Adrenal gland (tissue), 12 donors: ENCODE results near the gene NOB1. TPM values are rescaled to one million over a fixed set of nuclear protein-coding genes. Genes with fewer than 3 reads are reported as not detected.

Experiments
- DNase-seq, 7 donors: peaks; one replicate each; pipeline ENCODE4 v3.0.0-alpha.2; 2019 to 2020
- H3K27ac ChIP-seq, 5 donors: fragments of 200-600 bp; sonication (generic) in 4 of 5; 1 replicate in 3 of 5; 2 replicates in 2 of 5; pipeline versions ENCODE4 v1.5.1 to v1.8.0; 2016 to 2020; ENCODE audit warnings: mild to moderate bottlenecking in 1 of 5
- H3K27me3 ChIP-seq: fragments of 200-600 bp; 2 replicates; pipeline ENCODE4 v1.8.0; 2021
- H3K36me3 ChIP-seq, 2 donors: fragments of 200-600 bp; replicated peaks in 1 of 2; 1 replicate in 1 of 2; 2 replicates in 1 of 2; pipeline versions ENCODE4 v1.5.1 to v1.8.0; 2018 to 2022
- H3K4me1 ChIP-seq, 2 donors: fragments of 200-600 bp; replicated peaks in 1 of 2; 1 replicate in 1 of 2; 2 replicates in 1 of 2; pipeline versions ENCODE4 v1.5.1 to v1.8.0; 2018 to 2021
- H3K4me3 ChIP-seq, 4 donors: fragments of 200-600 bp; sonication (generic) in 3 of 4; one replicate each; pipeline ENCODE4 v1.5.1; 2016 to 2018
- H3K9me3 ChIP-seq, 3 donors: fragments of 200-600 bp; sonication (generic) in 1 of 3; replicated peaks in 1 of 3; 1 replicate in 2 of 3; 2 replicates in 1 of 3; pipeline versions ENCODE4 v1.5.1 to v1.8.0; 2016 to 2021
- POLR2A ChIP-seq, 2 donors: fragments of 450-650 bp; IDR thresholded peaks; one replicate each; pipeline ENCODE4 v1.6.1; 2017; ENCODE audit warnings: antibody characterized with exemption in 2 of 2, mild to moderate bottlenecking in 2 of 2, moderate library complexity in 1 of 2
- WGBS, 4 donors: extraction: QIAGEN DNeasy Blood & Tissue Kit in 2 of 4; methylation state at CpG; one replicate each; pipeline versions ENCODE4 v1.1.5 to v1.1.7; 2013 to 2017; 5-methylcytosine and 5-hydroxymethylcytosine counted together
- intact Hi-C, 2 donors: fragments of 100-400 bp; cut with DNase I; formaldehyde crosslinking; loops; one replicate each; pipeline versions ENCODE4 v1.14.1 to v1.15.0; 2022 to 2023
- polyA plus RNA-seq, 3 donors: library from polyadenylated mRNA; stranded (reverse); fragments of 200-250 nt in 2 of 3; fragments of 350-450 nt in 1 of 3; fragmentation: Illumina TruSeq in 1 of 3; extraction: RNeasy Lipid Tissue Mini Kit (QIAGEN cat#74804) in 1 of 3; gene quantifications; one replicate each; pipeline ENCODE4 v1.2.3, GENCODE V29; 2013 to 2014
- total RNA-seq, 9 donors: library from RNA; depleted of rRNA in 4 of 9; stranded (reverse); fragments of >200 nt in 4 of 9; fragments of 120-200 nt in 1 of 9; fragmentation: NEBNext Ultra II Directional in 1 of 9; extraction: Animal tissue kit (Norgen Biotek cat#: 25700) in 1 of 9; gene quantifications; one replicate each; pipeline versions ENCODE4 v1.1.0 to v1.2.4, GENCODE V29; 2013 to 2023
- TF ChIP-seq, protein P1 (sequence below), 6 experiments: fragments of 450-650 bp in 4 of 6; fragments of 200-600 bp in 2 of 6; sonication (generic) in 1 of 6; IDR thresholded peaks; 1 replicate in 5 of 6; 2 replicates in 1 of 6; pipeline versions ENCODE4 v1.5.1 to v1.8.0; 2016 to 2021; ENCODE audit warnings: antibody characterized with exemption in 6 of 6, mild to moderate bottlenecking in 2 of 6, moderate library complexity in 1 of 6
- donor health status: healthy with polysubstance abuse.
- donor health status: Bipolar disorder and iron deficiency.
- donor health status: DM: yes; HTN: yes; CAD: no.
- donor health status: DM: no; HTN: no; CAD: no.
- donor health status: DM: no; HTN: no; CAD: no.
- donor health status: DM: yes; HTN: yes; CAD: no.

Gene NOB1
- total and polyA plus RNA-seq, 12 donors = 26.9 to 98.4 (median 70.4) TPM

DNA sequence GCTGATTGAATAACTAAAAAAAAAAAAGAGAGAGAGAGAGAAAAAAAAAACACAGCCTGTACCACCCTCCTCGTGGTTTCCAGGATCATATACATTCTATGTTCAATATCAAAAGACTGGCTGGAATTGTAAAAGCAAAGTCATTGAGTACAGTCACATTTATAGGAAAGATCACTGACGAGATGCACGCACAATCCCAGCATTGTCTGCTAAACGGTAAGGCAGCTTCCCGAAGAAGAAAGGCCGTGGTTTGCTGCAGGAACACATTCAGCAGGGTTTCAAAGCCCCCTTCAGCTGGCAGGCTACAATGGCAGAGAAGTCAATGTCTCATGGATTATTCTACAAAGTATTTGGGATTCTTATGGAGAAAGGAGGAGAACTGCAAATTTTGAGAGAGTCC is 37.7 kb downstream of the NOB1 start:
- intact Hi-C loops = no loop called here
- no peak overlapping the region for H3K4me3 ChIP-seq
- H3K27ac ChIP-seq = no peak overlapping the region
- H3K36me3 ChIP-seq = peaks cover 0 to 40% of the 10 kb centered on the region in 2 donors
- no peaks in the 10 kb centered on the region for H3K9me3 ChIP-seq
- WGBS, 4 donors = 84 to 92% (median 90%) methylated on average over 6 of the region's 6 CpGs
- peak in 1 of 7 donors; percentile 40 for DNase-seq
- TF ChIP-seq POLR2A (IDR thresholded peaks at IDR 0.05) = no peak
- TF ChIP-seq, protein P1, sequence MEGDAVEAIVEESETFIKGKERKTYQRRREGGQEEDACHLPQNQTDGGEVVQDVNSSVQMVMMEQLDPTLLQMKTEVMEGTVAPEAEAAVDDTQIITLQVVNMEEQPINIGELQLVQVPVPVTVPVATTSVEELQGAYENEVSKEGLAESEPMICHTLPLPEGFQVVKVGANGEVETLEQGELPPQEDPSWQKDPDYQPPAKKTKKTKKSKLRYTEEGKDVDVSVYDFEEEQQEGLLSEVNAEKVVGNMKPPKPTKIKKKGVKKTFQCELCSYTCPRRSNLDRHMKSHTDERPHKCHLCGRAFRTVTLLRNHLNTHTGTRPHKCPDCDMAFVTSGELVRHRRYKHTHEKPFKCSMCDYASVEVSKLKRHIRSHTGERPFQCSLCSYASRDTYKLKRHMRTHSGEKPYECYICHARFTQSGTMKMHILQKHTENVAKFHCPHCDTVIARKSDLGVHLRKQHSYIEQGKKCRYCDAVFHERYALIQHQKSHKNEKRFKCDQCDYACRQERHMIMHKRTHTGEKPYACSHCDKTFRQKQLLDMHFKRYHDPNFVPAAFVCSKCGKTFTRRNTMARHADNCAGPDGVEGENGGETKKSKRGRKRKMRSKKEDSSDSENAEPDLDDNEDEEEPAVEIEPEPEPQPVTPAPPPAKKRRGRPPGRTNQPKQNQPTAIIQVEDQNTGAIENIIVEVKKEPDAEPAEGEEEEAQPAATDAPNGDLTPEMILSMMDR (IDR thresholded peaks at IDR 0.05) = no peak
- H3K4me1 ChIP-seq = no peaks in the 10 kb centered on the region
- H3K27me3 ChIP-seq = no peaks in the 10 kb centered on the region

GRCh38 chr16:69712914-69713581 is 41.7 kb downstream of the NOB1 start:
- intact Hi-C loops = loop anchor here in 1 of 2 donors (5.0 kb wide), 1 partner anchor 39 kb away; the partner anchor contains the start of gene NOB1
- Histone ChIP-seq H3K9me3 (no peaks in the 10 kb centered on the region), H3K27ac (no peak overlapping the region), H3K27me3 (no peaks in the 10 kb centered on the region), H3K4me1 (peaks cover 0 to 6% of the 10 kb centered on the region in 2 donors), H3K36me3 (peaks cover 0 to 48% of the 10 kb centered on the region in 2 donors), H3K4me3 (no peak overlapping the region)
- peak in 1 of 7 donors; percentile 47 for DNase-seq
- WGBS, 4 donors = 86 to 94% (median 92%) methylated on average over 9 of the region's 9 CpGs
- TF ChIP-seq POLR2A (IDR thresholded peaks at IDR 0.05) = no peak
- TF ChIP-seq, protein P1 (IDR thresholded peaks at IDR 0.05) = no peak

GRCh38 chr16:69712277-69712676 is 42.4 kb downstream of the NOB1 start:
- Histone ChIP-seq H3K27me3 (no peaks in the 10 kb centered on the region), H3K36me3 (peaks cover 0 to 41% of the 10 kb centered on the region in 2 donors), H3K4me3 (no peak overlapping the region), H3K27ac (peak overlapping the region in 1 of 5 donors; percentile 26), H3K9me3 (no peaks in the 10 kb centered on the region), H3K4me1 (peaks cover 0 to 6% of the 10 kb centered on the region in 2 donors)
- peak in 1 of 7 donors; percentile 42 for DNase-seq
- TF ChIP-seq, protein P1 (IDR thresholded peaks at IDR 0.05) = no peak
- TF ChIP-seq POLR2A (IDR thresholded peaks at IDR 0.05) = no peak
- 73 to 77% (median 74%) methylated on average over 4 of the region's 4 CpGs for WGBS, 4 donors
- intact Hi-C loops = loop anchor here in 1 of 2 donors (5.0 kb wide), 1 partner anchor 40 kb away; the partner anchor contains the start of gene NOB1

DNA sequence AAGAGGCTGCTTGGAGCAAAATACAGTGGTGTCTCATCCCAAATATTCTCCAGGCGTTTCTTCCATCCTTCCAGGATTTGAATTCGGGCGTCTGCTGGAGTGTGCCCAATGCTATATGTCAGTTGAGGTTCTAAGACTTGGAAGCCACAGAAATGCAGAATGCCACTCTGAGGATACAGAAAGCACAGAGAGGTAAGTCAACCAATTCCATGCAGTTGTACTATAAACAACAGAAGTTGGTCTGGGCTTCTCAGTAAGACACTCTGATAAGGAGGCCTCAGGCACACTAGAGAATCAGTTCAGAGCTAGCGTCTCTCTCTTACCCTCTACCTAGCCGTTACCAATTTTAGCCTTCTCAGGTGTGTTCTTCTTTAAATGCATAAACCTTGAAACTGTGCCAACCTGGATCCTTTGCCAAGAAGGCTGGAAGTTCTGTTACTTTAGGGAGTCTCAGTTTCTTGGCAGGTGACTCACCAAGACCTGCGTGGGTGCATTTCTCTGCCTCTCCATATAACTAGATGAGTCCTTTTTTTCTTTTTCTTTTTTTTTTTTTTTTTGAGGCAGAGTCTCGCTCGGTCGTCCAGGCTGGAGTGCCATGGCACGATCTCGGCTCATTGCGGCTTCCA is 43.5 kb downstream of the NOB1 start:
- peaks cover 0 to 6% of the 10 kb centered on the region in 2 donors for H3K4me1 ChIP-seq
- no peaks in the 10 kb centered on the region for H3K9me3 ChIP-seq
- peaks cover 0 to 38% of the 10 kb centered on the region in 2 donors for H3K36me3 ChIP-seq
- H3K27ac ChIP-seq = peak overlapping the region in 2 of 5 donors; percentile 26 to 27
- WGBS, 4 donors = 67 to 80% (median 71%) methylated on average over 11 to 12 of the region's 12 CpGs
- intact Hi-C loops = loop anchor here (2.0 to 5.0 kb wide), 2 partner anchors 41 to 44 kb away; partner anchors contain the start of gene NOB1 (in 2 of the 2)
- peak in 6 of 7 donors; percentile 46 to 67 (median 56) for DNase-seq
- no peaks in the 10 kb centered on the region for H3K27me3 ChIP-seq
- no peak for TF ChIP-seq POLR2A (IDR thresholded peaks at IDR 0.05)
- TF ChIP-seq, protein P1 (IDR thresholded peaks at IDR 0.05) = no peak
- no peak overlapping the region for H3K4me3 ChIP-seq
